Measurements from ENCODE around the gene ZDHHC11. TPM values are rescaled to one million over a fixed set of nuclear protein-coding genes. Genes with fewer than 3 reads are reported as not detected.
"Not testable (repeated sequence)": the region's sequence is repeated elsewhere in the genome, so short reads cannot be mapped to it uniquely, and the experiment has no call there.

Gene ZDHHC11
- total and polyA plus RNA-seq, 2 of the 4 experiments (the other 2 are of a cell fraction) = 0.36 to 1.6 TPM

DNA sequence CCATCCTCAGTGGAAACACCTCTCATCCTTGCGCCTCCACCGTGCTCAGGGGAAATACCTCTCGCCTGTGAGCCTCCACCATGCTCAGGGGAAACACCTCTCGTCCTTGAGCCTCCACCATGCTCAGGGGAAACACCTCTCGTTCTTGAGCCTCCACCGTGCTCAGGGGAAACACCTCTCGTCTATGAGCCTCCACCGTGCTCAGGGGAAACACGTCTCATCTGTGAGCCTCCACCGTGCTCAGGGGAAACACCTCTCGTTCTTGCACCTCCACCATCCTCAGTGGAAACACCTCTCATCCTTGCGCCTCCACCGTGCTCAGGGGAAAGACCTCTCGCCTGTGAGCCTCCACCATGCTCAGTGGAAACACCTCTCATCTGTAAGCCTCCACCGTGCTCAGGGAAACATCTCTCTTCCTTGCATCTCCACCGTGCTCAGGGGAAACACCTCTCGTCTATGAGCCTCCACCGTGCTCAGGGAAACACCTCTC is 4.1 kb downstream of the ZDHHC11 start:
- H4K91ac ChIP-seq (ENCODE audit: insufficient read depth, low read depth, low read length); H3K14ac ChIP-seq (replicated peaks; ENCODE audit: low read depth, low read length); dilution Hi-C loops (cut with HindIII; ENCODE audit: low sequenced_read_pairs, unreplicated experiment); H3K23ac ChIP-seq (ENCODE audit: low read depth, low read length); ATAC-seq (ENCODE audit: low read depth); DNase-seq; H3K9me1 ChIP-seq (ENCODE audit: insufficient read depth, low read length); H2AFZ ChIP-seq (replicated peaks; ENCODE audit: low read length, poor library complexity); H3K4me3 ChIP-seq (ENCODE audit: insufficient read depth, low read depth, low read length); POLR2A ChIA-PET (ENCODE audit: unreplicated experiment); H3K9ac ChIP-seq (ENCODE audit: low read depth, low read length); H2BK120ac ChIP-seq (ENCODE audit: low read depth, low read length); H3K4me1 ChIP-seq (ENCODE audit: control insufficient read depth, insufficient read depth, low read length); H3K27me3 ChIP-seq (ENCODE audit: control insufficient read depth, insufficient read depth, low read length); H3K9me3 ChIP-seq (ENCODE audit: control insufficient read depth, insufficient read depth, low read length); H3K4ac ChIP-seq (ENCODE audit: low read depth, low read length); H3K36me3 ChIP-seq (ENCODE audit: control insufficient read depth, insufficient read depth, low read length); H4K5ac ChIP-seq (ENCODE audit: low read depth, low read length); BruUV-seq (replicated peaks); in situ Hi-C loops (cut with MboI; ENCODE audit: low sequenced_read_pairs); H4K8ac ChIP-seq (ENCODE audit: low read depth in 2 of 2, low read length in 2 of 2); H3K27ac ChIP-seq (ENCODE audit: insufficient read depth, low read length); H2BK5ac ChIP-seq (ENCODE audit: low read depth, low read length, poor library complexity, severe bottlenecking); H3K56ac ChIP-seq (ENCODE audit: extremely low read depth, insufficient read depth, low read length); intact Hi-C loops (cut with micrococcal nuclease); H4K20me1 ChIP-seq (ENCODE audit: insufficient read depth, low read length); H2BK20ac ChIP-seq (ENCODE audit: low read depth, low read length); H3K18ac ChIP-seq (ENCODE audit: low read depth, low read length); H2BK15ac ChIP-seq (ENCODE audit: low read depth, low read length); H2AK9ac ChIP-seq (replicated peaks; ENCODE audit: low read depth, low read length, poor library complexity); H3K79me1 ChIP-seq (ENCODE audit: low read depth in 1 of 2, low read length in 2 of 2); H2AK5ac ChIP-seq (ENCODE audit: low read depth, low read length); CTCF ChIA-PET; H3K4me2 ChIP-seq (ENCODE audit: low read depth, low read length): not testable (repeated sequence)
- WGBS, 2 experiments (ENCODE audit: extremely low coverage in 2 of 2, insufficient read length in 1 of 2) = 71% methylated on average over 16 of the region's 18 CpGs; no CpG with 5 or more reads in 1 of the 2 experiments

DNA sequence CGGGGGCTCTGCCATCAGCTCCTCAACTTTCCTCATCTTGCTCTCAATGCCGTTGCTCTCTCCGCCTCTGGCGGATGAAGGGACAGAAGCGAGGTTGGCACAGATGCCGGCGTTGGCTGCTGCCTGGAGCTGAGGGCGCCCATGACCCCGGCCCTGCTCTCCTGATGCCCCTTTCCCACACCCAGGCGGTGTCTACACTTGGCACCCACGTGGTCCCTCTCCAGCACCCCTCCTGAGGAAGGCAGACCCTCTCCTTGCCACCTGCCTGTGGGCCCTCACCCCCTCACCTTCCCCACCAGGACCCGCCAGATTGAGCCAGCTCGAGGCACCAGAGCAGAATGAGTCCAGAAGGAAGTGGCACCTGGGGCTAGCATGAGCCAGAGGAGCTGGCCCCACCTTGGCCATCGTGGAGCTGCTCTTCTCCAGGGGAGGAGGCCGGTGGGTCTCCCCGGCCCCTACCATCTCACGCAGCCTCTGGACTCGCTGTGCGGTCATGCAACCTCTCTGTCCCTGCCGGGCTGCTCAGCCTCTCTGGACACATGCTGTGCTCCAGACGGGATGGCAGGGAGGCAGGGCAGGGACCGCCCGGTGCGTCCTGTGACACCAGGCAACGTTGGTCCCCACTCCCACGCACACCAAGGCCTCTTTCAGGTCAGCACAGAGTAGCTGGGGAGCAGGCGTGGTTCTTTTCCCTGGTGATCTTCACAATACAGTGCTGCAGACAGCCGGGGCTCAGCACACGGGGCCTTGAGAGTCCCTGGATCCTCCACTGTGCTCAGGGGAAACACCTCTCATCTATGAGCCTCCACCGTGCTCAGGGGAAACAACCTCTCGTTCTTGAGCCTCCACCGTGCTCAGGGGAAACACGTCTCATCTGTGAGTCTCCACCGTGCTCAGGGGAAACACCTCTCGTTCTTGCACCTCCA is 4.8 kb downstream of the ZDHHC11 start:
- H4K20me1 ChIP-seq (ENCODE audit: insufficient read depth, low read length); H3K27ac ChIP-seq (ENCODE audit: insufficient read depth, low read length); BruUV-seq (replicated peaks); H3K14ac ChIP-seq (replicated peaks; ENCODE audit: low read depth, low read length); H3K56ac ChIP-seq (ENCODE audit: extremely low read depth, insufficient read depth, low read length); H3K4me1 ChIP-seq (ENCODE audit: control insufficient read depth, insufficient read depth, low read length); H2AK5ac ChIP-seq (ENCODE audit: low read depth, low read length); H3K23ac ChIP-seq (ENCODE audit: low read depth, low read length); CTCF ChIA-PET; DNase-seq; POLR2A ChIA-PET (ENCODE audit: unreplicated experiment); H3K4ac ChIP-seq (ENCODE audit: low read depth, low read length); H2BK15ac ChIP-seq (ENCODE audit: low read depth, low read length); H2BK5ac ChIP-seq (ENCODE audit: low read depth, low read length, poor library complexity, severe bottlenecking); dilution Hi-C loops (cut with HindIII; ENCODE audit: low sequenced_read_pairs, unreplicated experiment); H2BK20ac ChIP-seq (ENCODE audit: low read depth, low read length); H3K9me3 ChIP-seq (ENCODE audit: control insufficient read depth, insufficient read depth, low read length); H3K79me1 ChIP-seq (ENCODE audit: low read depth in 1 of 2, low read length in 2 of 2); H4K8ac ChIP-seq (ENCODE audit: low read depth in 2 of 2, low read length in 2 of 2); H3K9ac ChIP-seq (ENCODE audit: low read depth, low read length); H2BK120ac ChIP-seq (ENCODE audit: low read depth, low read length); H3K36me3 ChIP-seq (ENCODE audit: control insufficient read depth, insufficient read depth, low read length); H2AFZ ChIP-seq (replicated peaks; ENCODE audit: low read length, poor library complexity); H2AK9ac ChIP-seq (replicated peaks; ENCODE audit: low read depth, low read length, poor library complexity); in situ Hi-C loops (cut with MboI; ENCODE audit: low sequenced_read_pairs); intact Hi-C loops (cut with micrococcal nuclease); H4K91ac ChIP-seq (ENCODE audit: insufficient read depth, low read depth, low read length); H4K5ac ChIP-seq (ENCODE audit: low read depth, low read length); H3K18ac ChIP-seq (ENCODE audit: low read depth, low read length); H3K27me3 ChIP-seq (ENCODE audit: control insufficient read depth, insufficient read depth, low read length); H3K9me1 ChIP-seq (ENCODE audit: insufficient read depth, low read length); H3K4me2 ChIP-seq (ENCODE audit: low read depth, low read length); H3K4me3 ChIP-seq (ENCODE audit: insufficient read depth, low read depth, low read length); ATAC-seq (ENCODE audit: low read depth): not testable (repeated sequence)
- WGBS, 2 experiments (ENCODE audit: extremely low coverage in 2 of 2, insufficient read length in 1 of 2) = 78% methylated on average over 7 of the region's 35 CpGs; no CpG with 5 or more reads in 1 of the 2 experiments
